Measurements from ENCODE around the gene SPHKAP.
A peak's percentile ranks its signal among the peaks of the same experiment; 100 is the strongest.
"Not testable (repeated sequence)": the region's sequence is repeated elsewhere in the genome, so short reads cannot be mapped to it uniquely, and the experiment has no call there.

The SPHKAP gene

DNA sequence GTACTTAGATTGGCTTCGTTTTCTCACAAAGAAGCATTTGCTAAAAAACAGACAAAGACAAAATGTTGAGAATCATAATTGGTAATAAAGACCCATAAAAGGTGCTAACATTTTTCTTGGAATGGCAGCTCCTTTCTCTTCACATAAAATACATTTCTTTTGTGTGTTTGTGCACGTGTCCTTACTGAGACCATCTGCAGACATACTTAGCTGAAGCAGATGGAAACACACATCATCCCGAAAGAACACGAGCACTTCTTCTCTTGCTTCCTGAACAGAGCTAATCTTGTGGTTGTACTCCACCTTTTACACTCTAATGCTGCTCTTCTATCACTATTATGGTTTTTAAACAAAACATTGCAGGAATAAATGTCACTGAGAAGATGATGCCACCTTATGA is 142.5 kb downstream of the SPHKAP start:
- DNase-seq (ENCODE audit: low read depth), result no peak

DNA sequence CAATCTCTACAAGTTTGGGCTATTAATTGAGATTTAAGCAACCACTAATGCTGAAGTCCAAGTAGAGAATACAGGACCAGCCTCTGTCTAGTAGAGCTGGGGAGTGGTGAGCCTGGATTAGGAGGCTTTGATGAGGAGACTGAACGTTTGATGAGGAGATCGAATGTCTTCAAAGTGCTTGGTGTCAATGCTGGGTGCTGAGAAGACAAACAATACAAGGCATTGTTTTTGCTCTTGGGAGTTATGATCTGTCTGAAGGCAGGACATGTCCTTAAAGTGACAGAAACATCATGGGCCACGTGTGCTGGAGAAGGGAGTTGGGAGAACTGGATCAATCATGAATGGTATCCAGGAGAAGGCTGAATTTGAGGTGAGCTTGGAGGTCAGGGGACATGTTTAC is 143.6 kb downstream of the SPHKAP start:
- DNase-seq (ENCODE audit: low read depth), result no peak

- DNase-seq (ENCODE audit: low read depth), result no peak
These were observed 157.9 kb downstream of the SPHKAP start for GRCh38 chr2:228023619-228024018.

DNA sequence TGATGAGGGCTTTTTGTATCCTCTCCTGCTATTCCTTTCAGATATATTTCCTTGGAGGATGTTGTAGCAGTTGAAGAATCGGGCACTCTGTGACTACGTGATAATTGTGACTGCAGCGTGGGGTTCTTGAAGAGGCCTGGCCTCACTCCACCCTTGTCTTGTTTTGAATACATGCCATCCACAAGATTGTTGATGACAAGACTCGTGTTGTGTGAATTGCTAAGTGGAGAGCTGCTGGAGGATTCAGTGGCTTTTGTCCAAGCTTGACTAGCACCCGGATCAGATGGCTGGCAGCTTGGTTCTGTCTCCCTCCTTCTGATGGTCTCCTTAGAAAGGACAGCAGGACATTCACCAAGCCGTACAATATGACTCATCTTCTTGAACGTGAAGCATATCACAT is 163.2 kb downstream of the SPHKAP start:
- no peak for DNase-seq (ENCODE audit: low read depth)

- no peak for DNase-seq (ENCODE audit: low read depth)
These were observed 163.7 kb downstream of the SPHKAP start for GRCh38 chr2:228017784-228018183.

DNA sequence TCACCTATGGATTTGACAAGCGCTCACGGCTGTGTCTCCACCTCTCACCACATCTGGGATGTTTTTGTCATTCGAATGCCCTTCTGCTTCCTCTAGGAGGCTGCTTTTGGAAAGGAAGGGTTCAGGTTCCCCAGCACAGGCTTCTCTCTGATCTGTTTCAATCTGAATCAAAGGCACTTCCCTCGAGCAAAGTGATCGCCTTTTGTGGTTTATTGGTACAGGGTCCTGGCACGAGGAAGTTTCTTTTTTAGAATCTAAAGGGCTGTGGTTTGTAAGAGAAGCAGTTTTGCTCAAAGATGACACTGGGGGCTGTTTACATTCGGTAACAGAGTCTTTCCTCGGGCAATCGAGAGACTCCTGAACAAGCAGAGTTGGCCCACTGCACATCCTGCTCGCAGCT is 165.1 kb downstream of the SPHKAP start:
- no peak for DNase-seq (ENCODE audit: low read depth)

GRCh38 chr2:228015741-228016140 is 165.7 kb downstream of the SPHKAP start:
- no peak for DNase-seq (ENCODE audit: low read depth)

- no peak for DNase-seq (ENCODE audit: low read depth)
These were observed 185.1 kb downstream of the SPHKAP start for GRCh38 chr2:227996366-227996765.

GRCh38 chr2:227990937-227991336 is 190.6 kb downstream of the SPHKAP start:
- DNase-seq (ENCODE audit: low read depth), result no peak

DNA sequence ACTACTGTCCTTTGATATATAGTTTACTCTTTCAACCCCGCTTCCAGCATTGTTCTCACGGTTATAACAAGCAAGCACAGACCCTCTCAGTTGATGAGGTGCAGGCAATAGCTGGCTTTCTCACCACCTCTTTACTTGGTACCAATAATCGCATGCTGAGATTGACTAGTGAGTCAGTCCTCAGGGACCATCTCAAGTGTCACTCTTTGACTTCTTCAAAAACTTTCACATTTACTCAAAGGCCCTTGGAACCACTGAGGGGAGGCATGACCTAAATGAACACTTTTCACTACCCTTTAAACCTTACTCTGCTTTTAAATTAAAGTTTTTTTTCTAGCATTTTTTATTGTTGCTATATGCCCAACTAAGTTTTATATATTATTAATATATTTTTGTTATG is 208.2 kb downstream of the SPHKAP start:
- DNase-seq (ENCODE audit: low read depth), result no peak

- no peak for DNase-seq (ENCODE audit: low read depth)
These were observed 209.8 kb downstream of the SPHKAP start for GRCh38 chr2:227971619-227972230.

- no peak for DNase-seq (ENCODE audit: low read depth)
These were observed 221.2 kb downstream of the SPHKAP start for GRCh38 chr2:227960317-227960716.

- no peak for DNase-seq (ENCODE audit: low read depth)
These were observed 238.5 kb downstream of the SPHKAP start for GRCh38 chr2:227942965-227943364.

DNA sequence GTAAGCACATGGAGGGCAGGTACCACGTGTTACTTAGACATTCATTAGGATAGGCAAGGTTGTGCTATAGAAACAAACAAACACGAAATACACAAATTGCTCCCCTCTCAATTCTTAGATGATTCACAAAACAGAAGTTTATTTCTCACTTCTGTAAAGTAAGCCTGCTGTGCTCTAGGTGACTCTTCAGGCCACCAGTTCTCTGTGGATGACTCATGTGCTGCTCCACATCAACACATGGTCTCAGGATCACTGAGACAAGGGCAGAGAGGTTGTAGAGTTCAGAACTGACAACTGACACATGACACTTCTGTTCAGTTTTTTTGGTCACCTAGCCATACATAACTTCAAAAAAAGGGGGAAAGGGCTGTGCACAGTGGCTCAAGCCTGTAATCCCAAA is 239.5 kb downstream of the SPHKAP start:
- no peak for DNase-seq (ENCODE audit: low read depth)

DNA sequence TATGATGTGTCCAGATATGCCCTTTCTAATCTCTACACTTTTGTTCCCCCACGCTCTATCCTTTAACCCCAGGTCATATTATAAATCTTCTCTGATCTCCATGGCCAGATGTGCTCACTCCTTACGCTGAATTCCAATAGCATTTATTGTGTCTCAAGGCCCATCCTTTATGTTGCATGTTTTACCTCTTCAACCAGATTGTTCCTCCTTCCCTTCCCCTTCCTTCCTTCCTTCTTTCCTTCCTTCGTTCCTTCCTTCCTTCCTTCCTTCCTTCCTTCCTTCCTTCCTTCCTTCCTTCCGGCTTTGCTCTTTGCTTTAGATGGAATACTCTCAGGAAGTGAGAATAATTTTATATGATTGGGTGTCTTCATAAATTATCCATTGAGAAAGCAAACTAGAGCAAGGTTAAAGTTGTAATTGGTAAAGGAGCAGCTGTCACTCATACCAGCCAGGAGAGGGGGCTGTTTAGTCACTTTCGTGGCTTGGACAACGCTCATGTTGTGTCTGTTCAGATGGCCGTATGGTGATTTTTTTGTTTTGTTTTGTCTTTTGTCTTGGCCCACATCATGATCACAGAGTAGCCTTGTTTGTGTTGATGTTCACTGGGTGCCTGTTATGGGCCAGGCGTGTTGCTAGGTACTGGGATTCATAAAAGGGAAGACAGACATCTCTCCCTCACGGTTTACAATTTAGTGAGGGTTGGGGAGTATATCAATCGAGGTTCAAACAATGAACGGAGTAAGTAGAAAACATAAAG is 242.0 kb downstream of the SPHKAP start:
- peak; percentile 26 for DNase-seq (ENCODE audit: low read depth)

GRCh38 chr2:227936249-227936648 is 245.2 kb downstream of the SPHKAP start:
- not testable (repeated sequence) for DNase-seq (ENCODE audit: low read depth)

DNA sequence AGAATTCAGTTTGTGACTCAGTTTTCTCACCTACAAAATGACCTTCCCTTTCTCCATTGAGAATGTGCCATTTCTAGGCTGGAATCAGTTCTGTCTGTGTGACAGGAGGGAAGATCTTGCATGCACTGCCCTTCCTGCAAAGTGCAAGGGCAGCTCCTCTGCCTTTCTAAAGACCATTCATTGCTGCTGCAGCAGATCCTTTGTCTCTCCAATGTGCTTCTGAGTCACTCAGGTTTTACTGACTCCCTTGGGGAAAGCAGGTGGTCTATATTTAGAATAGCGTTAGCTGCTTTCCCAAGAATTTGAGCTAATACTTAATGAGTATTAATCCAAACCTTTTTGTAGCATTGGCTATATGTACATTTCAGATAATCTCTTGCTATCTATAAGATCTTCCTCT is 247.6 kb downstream of the SPHKAP start:
- DNase-seq (ENCODE audit: low read depth), result no peak

GRCh38 chr2:227932403-227932802 is 249.1 kb downstream of the SPHKAP start:
- no peak for DNase-seq (ENCODE audit: low read depth)

- no peak for DNase-seq (ENCODE audit: low read depth)
These were observed 249.5 kb downstream of the SPHKAP start for GRCh38 chr2:227932001-227932400.

Measured in fibroblast of gingiva (primary cell).